HG02610 (cell line): Measurements from ENCODE around the gene ENHO.
"Not testable (repeated sequence)": the region's sequence is repeated elsewhere in the genome, so short reads cannot be mapped to it uniquely, and the experiment has no call there.

Experiments
- ATAC-seq: cut with Tn5 transposase; IDR thresholded peaks from one replicate; pipeline ENCODE4 v1.9.1; 2021; ENCODE audit warnings: mild to moderate bottlenecking, moderate library complexity; ENCODE audit not compliant: unreplicated experiment

Gene ENHO

GRCh38 chr9:34532041-34532440 lies 9.3 kb upstream of the ENHO start:
- ATAC-seq: not testable (repeated sequence)

- ATAC-seq: no peak
These were observed 3.2 kb upstream of the ENHO start for GRCh38 chr9:34526026-34526425.

DNA sequence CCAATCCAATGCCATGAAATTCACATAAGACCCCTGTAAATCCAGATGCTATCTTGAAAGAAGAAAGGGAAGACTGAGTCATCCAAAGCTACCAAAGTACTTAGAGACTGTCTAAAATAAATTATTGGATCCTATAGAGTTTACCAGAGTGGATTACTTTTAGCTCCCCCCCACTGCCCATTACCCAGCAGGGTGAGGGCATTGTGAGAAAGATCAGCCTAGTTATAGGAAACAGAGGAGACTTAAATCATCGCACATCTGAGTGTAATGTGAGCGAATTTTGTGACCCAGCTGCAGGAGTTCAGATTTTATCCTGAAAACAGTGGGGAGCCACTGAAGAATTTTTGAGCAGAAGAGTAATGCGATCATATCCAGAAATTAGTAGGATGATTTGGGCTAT lies 1.6 kb upstream of the ENHO start:
- ATAC-seq: no peak

DNA sequence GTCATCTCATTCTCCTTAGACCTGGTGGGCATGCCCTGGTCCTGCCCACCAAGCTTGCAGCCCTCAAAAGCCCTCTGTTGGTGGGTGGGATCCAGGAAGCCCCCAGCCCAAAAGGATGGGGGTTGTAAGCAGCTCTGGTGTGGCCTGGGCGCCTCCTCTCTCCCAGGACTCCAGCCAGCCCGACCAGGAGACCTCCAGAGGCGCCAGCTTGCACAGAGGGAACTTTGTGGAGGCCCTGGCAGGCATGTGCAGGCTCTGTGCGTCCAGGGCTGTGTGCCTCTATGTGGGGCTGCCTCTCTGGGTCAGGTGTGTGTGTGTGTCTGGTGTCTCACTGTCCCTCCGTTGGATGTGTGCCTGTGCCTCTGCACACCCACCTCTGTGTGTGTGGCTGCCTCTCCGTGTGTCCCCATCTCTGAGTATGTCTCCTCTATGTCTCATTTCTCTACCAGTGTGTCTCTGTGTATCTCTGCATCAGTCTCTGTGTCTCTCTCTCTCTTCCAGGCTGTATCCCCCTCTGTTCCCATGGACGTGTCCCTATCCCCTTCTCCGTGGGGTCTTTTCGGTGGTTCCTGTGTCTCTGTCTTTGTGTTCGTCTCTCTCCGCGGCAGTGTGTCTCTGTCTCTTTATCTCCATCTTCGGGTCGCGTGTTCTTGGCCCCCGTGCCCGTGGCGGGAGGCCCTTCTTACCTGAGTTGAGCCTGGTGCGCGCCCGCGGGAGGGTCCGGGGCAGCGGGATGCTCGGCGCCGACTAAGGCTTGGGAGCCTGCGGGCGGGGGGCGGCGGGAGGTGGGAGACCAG lies 501 bp downstream of the ENHO start:
- peak; percentile 5 for ATAC-seq

DNA sequence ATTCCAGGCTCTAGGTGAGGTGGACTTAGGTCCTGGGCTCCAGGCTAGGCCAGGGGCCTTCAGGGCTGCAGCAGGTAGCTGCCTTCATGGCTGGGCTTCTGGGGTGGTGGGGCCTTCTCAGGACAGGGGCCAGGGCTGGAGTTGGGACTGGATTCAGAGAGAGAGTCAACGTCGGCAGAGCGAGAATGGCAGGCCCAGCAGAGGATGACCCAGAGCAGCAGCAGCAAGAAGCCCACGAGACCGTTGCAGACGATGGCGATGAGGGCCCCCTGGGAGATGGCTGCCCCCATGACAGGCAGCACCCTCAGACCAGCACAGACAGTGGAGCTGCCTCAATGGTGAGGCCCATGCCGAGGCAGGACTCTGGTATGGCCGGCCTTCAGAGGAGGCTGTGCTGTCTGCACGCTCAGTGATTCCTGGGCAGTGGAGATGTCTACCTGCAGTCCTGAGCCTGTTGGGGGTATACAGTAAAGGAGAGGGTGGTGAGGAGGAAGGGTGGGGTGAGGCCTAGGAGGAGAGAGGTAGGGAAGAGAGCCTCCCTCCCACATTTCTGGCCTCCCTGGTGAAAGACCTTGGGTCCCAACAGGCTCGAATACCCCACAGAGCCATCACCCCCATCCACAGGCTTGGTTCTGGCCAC lies 1.3 kb downstream of the ENHO start:
- no peak for ATAC-seq

GRCh38 chr9:34520505-34521385 lies 2.0 kb downstream of the ENHO start:
- no peak for ATAC-seq

DNA sequence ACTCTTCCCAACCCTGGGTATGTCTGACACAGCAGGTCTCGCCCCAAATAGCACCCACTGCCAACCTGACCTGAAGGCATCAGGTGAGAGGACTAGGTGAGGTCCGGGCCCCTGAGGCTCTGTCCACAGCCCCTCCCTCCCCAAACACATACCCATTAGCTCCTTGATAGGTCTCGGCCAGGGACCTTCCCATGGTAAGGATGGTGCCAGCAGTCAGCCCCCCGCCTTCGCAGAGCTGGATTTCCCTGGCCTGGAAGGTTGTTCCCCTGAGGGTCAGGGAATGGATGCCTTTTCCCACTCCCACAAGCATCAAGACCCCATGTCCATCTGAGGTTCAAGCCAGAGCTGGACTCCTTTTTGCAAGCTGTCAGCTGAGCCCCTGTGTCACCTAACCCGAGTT lies 2.7 kb downstream of the ENHO start:
- ATAC-seq: no peak

DNA sequence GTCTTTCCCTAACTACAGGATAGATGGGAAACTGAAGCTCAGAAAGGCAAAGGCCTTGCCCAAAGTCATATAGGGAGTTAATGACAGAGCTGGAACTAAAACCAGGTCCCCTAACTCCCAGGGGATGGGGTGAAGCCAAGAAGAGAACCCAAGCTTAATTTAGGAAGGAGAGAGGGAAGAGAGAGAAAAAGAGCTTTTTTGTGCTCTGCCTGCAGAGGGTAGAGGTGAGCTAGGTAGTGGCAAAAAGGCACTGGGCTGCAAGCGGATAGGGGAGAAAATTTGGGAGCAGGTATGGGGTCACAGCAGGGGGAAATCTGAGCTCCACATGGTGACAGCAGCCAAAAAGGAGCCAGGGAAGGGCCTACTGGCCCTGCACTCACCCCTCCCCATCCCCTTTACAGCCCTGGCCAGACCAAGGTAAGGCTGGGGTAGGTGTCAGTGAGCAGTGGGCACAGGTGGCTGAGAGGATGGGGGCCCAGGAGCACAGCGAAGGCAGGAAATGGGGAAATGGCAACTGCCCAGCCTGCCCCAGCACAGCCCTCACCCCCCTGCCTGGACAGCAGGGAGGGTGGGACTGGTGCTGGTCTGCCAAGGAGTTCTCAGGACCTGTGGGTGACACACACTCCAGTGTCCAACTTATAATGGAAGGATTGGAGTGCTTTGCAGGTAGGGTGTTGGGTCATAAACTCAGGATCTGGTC lies 3.3 kb downstream of the ENHO start:
- no peak for ATAC-seq

DNA sequence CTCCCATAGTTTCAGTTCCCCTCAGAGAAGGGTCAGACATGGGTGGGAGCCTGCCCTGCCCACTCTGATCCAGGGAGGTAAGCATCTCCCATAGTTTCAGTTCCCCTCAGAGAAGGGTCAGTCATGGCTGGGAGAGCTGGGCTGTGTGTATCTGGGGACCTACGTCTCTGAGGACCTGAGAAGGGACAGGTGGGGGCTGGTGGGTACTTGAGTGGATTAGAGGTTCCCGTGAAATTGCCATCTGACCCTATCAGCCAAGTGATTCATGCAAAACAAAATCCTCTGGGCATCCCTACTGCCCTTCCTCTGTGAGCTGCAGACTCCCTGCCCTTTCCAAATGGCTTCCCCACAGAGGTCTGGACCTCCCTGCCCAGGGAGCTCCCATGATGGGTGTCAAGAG lies 3.9 kb downstream of the ENHO start:
- no peak for ATAC-seq

GRCh38 chr9:34518110-34518616 lies 4.6 kb downstream of the ENHO start:
- no peak for ATAC-seq

- no peak for ATAC-seq
These were observed 5.6 kb downstream of the ENHO start for GRCh38 chr9:34517185-34517584.

DNA sequence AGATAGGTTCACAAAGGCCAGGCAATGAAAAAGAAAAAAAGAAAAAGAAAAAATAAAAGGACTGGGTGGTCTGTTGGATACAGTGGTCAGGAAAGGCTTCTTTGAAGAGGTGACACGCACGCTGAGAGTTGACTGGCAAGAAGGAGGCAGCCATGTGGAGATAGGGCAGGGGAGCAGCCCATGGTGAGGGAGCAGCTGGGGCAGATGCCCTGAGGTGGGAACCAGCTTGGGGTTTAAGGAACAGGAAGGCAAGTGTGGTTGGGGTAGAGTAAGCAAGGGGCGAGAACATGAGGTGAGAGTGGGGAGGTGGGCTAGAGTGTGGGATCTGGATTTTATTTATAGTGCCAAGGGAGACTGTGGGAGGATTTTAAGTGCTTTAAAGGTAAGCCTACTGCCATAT lies 6.8 kb downstream of the ENHO start:
- ATAC-seq: no peak

GRCh38 chr9:34514816-34515215 lies 8.0 kb downstream of the ENHO start:
- ATAC-seq: no peak

DNA sequence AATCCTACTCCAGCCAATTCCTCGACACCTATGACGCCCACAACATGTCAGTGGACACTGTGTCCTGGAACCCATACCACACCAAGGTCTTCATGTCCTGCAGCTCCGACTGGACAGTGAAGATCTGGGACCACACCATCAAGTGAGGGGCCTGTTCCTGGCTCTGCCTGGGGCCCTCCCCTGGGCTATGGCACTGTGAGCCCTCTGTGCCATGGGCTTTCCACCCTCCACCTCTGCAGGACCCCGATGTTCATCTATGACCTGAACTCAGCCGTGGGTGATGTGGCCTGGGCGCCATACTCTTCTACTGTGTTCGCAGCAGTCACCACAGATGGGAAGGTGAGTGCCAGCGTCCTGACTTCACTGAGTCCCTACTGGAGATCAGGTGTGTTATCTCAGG lies 8.4 kb downstream of the ENHO start:
- ATAC-seq: no peak

GRCh38 chr9:34513567-34514214 lies 9.1 kb downstream of the ENHO start:
- no peak for ATAC-seq

- no peak for ATAC-seq
These were observed 10.4 kb downstream of the ENHO start for GRCh38 chr9:34512131-34513078.

DNA sequence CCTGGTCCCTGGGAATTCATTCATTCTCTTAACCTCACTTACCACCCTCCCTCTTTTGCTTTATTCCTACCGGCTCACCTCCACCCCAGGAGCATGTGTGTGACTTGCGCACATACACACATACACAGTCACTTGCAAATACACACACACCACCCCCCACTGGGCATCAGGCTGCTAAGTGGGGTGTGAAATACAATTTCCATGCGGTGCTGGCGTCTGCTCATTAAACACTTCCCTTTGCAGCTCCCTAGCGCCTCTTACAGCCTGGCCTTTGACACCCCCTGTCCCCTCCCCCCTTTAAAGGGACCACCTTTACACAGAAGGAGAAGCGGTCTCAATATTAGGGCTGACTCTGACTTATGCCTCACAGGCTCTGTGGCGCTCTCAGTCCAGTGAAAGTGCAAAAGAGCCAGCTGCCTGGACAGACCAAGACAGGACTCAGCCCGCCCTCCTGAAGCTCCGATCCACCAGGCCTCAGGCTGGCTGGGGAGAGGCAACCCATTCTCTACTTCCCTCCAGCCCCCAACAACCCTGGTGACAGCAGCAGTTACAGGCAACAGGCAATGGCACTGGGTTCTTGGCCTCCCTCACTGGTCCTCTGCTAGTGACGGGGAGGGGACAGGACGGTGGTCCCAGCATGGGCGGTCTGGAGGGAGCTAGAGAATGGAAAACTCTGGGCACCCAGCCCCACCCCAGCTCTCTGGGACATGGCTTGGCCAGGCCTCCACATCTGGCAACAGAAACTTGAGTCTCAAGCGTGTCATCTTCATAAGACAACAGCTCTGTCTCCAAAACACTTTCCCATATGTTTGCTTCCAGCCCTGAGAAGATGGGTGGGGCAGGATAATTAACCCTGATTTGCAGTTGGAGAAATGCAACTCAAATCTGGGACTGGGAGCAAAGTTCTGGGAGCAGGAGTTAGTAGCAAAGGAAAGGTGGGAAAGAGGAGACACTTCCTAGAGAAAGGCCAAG lies 12.0 kb downstream of the ENHO start:
- no peak for ATAC-seq

DNA sequence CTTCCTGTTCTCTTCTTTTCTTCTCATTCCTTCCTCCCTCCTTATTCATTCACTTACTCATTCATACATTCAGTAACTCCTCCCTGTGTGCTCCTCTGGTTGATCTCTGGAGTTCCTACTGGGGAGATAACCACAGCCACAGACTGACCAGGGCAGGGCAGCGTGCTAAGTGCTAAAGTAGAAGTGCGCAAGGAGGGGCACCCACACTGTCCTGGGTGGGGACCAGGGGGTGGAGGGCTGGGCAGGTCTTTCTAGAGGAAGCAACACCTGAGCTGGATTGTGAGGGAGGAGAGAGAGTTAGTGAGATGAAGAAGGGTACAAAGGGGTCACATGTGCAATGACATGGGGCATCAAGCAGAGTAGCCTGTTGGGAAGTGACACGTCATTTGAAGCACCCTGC lies 13.8 kb downstream of the ENHO start:
- ATAC-seq: no peak
